ENCODE results near the gene PPFIA1. TPM values are rescaled to one million over a fixed set of nuclear protein-coding genes. Genes with fewer than 3 reads are reported as not detected.
"Not testable (repeated sequence)": the region's sequence is repeated elsewhere in the genome, so short reads cannot be mapped to it uniquely, and the experiment has no call there.

PPFIA1 gene
- total RNA-seq, 4 donors from 2014 or later: 21.0 to 34.7 (median 29.8) TPM

DNA sequence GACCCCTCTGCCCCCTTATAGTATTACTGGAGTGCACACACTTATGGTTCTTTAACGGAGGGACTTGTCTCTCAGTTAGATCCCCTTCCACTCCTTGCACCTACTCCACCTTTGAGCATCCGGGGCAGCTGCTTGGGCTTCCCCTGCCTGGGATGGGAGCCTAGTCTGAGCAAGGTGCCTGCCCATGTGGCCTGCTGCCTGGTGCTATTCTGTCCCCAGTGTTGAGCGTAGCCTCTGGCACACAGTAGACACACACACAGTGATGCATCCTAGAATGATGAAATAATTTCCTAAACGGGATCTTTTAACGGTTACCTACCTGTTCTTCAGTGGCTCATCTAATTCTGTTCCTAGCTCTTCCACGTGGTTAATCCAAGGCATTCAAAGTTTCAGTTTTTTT lies 22.4 kb downstream of the PPFIA1 start:
- Histone ChIP-seq H3K27ac (no peak overlapping the region), H3K9me3 (no peaks in the 10 kb centered on the region), H3K36me3 (peaks cover 0 to 66% (median 0%) of the 10 kb centered on the region in 3 donors), H3K27me3 (no peaks in the 10 kb centered on the region), H3K4me1 (peaks cover 4 to 23% (median 10%) of the 10 kb centered on the region in 3 donors), H3K4me3 (no peak overlapping the region)
- intact Hi-C loops (cut with DNase I): no loop called here
- 55 to 78% methylated on average over 5 to 6 of the region's 6 CpGs for WGBS, 2 donors
- TF ChIP-seq CTCF (IDR thresholded peaks at IDR 0.05): no peak
- no peak for TF ChIP-seq POLR2A (IDR thresholded peaks at IDR 0.05)
- DNase-seq: no peak

DNA sequence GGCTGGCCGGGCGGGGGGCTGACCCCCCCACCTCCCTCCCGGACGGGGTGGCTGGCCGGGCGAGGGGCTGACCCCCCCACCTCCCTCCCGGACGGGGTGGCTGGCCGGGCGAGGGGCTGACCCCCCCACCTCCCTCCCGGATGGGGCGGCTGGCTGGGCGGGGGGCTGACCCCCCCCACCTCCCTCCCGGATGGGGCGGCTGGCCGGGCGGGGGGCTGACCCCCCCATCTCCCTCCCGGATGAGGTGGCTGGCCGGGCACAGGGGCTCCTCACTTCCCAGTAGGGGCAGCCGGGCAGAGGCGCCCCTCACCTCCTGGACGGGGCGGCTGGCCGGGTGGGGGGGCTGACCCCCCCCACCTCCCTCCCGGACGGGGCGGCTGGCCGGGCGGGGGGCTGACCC lies 24.7 kb downstream of the PPFIA1 start:
- H3K27me3 ChIP-seq; H3K9me3 ChIP-seq; H3K4me3 ChIP-seq; DNase-seq; intact Hi-C loops (cut with DNase I); H3K27ac ChIP-seq: not testable (repeated sequence)
- WGBS, 2 donors: no CpG with 5 or more reads among the region's 29 CpGs
- peaks cover 4 to 12% (median 8%) of the 10 kb centered on the region in 3 donors for H3K4me1 ChIP-seq
- peaks cover 5 to 63% (median 6%) of the 10 kb centered on the region in 3 donors for H3K36me3 ChIP-seq

DNA sequence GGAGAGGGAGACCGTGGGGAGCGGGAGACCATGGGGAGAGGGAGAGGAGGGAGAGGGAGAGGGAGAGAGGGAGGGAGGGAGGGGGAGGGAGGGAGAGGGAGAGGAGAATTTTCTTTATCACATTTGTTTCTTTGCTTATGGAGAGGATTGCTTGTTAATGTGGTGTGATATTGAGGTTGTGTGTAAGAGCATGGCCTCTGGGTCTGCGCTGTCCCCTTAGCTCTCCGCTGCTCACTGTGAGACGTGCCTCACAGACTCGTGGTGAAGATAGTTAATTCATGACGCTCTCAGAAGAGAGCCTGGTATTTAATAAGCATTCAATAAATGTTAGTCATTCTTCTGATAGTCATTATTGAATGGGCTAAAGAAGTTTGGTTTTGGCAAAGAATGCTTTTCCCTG lies 26.2 kb downstream of the PPFIA1 start:
- DNase-seq: no peak
- intact Hi-C loops (cut with DNase I): no loop called here
- no peaks in the 10 kb centered on the region for H3K27me3 ChIP-seq
- no peaks in the 10 kb centered on the region for H3K4me1 ChIP-seq
- no peak overlapping the region for H3K4me3 ChIP-seq
- H3K36me3 ChIP-seq: peaks cover 5 to 56% (median 6%) of the 10 kb centered on the region in 3 donors
- H3K9me3 ChIP-seq: no peaks in the 10 kb centered on the region
- no peak overlapping the region for H3K27ac ChIP-seq
- WGBS, 2 donors: 82 to 91% methylated on average over 5 of the region's 7 CpGs
- no peak for TF ChIP-seq POLR2A (IDR thresholded peaks at IDR 0.05)
- TF ChIP-seq CTCF (IDR thresholded peaks at IDR 0.05): no peak

DNA sequence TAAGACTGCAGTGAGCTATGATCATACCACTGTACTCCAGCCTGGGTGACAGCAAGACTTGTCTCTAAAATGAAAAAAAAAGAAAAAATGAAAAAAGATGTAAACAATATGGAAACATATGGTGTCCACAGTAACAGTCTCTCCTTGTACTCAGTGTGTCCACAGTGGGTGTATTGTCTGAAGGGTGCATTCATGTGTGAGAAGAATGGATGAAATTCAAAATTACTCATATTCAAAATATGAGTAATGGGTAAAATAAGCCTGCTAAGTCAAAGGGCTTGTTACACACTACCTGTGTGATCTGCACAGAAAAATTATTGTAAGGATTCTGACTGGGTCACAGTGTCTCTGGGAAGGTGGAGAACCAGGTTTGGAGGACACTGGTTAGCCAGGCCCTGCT lies 26.9 kb downstream of the PPFIA1 start:
- Histone ChIP-seq H3K9me3 (no peaks in the 10 kb centered on the region), H3K36me3 (peaks cover 5 to 49% (median 6%) of the 10 kb centered on the region in 3 donors), H3K4me3 (no peak overlapping the region), H3K4me1 (peaks cover 0 to 6% (median 0%) of the 10 kb centered on the region in 3 donors), H3K27me3 (no peaks in the 10 kb centered on the region), H3K27ac (no peak overlapping the region)
- no peak for TF ChIP-seq POLR2A (IDR thresholded peaks at IDR 0.05)
- TF ChIP-seq CTCF (IDR thresholded peaks at IDR 0.05): no peak
- intact Hi-C loops (cut with DNase I): no loop called here
- DNase-seq: no peak

DNA sequence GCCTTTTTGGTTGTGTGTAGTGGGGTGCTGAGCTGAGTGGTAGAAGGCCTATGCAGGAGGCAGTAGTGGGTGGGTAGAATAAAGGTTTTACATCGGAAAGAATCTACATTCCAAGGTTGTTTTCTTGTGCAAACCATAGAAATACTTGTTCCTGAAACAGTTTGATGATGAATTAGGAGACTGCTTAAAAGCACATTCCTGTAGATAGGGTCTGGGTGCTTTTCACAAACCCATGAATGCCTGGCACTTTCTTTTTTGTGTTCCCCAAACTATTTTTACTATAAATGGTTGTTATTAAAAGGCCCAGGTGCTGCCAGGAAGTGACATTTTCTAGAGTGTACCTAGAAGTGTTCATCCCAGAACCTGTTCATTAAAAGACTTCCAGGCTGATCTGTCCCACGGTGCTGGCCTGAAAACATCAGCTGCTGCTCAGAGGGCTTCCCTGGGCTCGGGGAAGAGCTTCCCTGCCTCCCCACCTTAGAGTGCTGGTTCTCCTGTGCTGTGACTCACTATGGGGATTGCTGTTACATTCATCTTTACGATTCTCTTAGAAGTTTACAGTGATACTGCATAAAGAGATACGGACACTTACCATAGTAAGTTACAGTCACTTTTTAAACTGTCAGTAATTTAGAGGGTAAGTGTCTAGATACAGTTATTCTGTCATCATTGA lies 27.9 kb downstream of the PPFIA1 start:
- peaks cover 0 to 14% (median 7%) of the 10 kb centered on the region in 3 donors for H3K4me1 ChIP-seq
- H3K27me3 ChIP-seq: no peaks in the 10 kb centered on the region
- TF ChIP-seq POLR2A (IDR thresholded peaks at IDR 0.05) (no peak), CTCF (IDR thresholded peaks at IDR 0.05) (no peak)
- DNase-seq: no peak
- intact Hi-C loops (cut with DNase I): no loop called here
- H3K4me3 ChIP-seq: no peak overlapping the region
- 84 to 85% methylated on average over 3 to 5 of the region's 5 CpGs for WGBS, 2 donors
- H3K36me3 ChIP-seq: peaks cover 5 to 39% (median 6%) of the 10 kb centered on the region in 3 donors
- H3K27ac ChIP-seq: no peak overlapping the region
- H3K9me3 ChIP-seq: no peaks in the 10 kb centered on the region

Measured in esophagus squamous epithelium (tissue), 5 donors.